Immature natural killer cell (primary cell): ENCODE data around the gene CDH4. TPM values are rescaled to one million over a fixed set of nuclear protein-coding genes. Genes with fewer than 3 reads are reported as not detected.

ENCODE experiments used
- DNase-seq, 3 donors: peaks; one replicate each; pipeline ENCODE4 v3.0.0; 2022; ENCODE audit warnings: mixed read lengths in 1 of 3
- H3K27ac Mint-ChIP-seq, 6 donors: one replicate each; pipeline ENCODE4 v1.8.0; 2020; ENCODE audit warnings: mixed read lengths in 6 of 6, mild to moderate bottlenecking in 5 of 6, inconsistent platforms in 4 of 6, moderate library complexity in 3 of 6
- H3K27me3 Mint-ChIP-seq, 3 donors: one replicate each; pipeline ENCODE4 v1.8.0; 2020 to 2021; ENCODE audit warnings: low read depth in 3 of 3, mild to moderate bottlenecking in 3 of 3, mixed read lengths in 3 of 3, moderate library complexity in 3 of 3, inconsistent platforms in 1 of 3
- H3K36me3 Mint-ChIP-seq, 3 donors: one replicate each; pipeline ENCODE4 v1.8.0; 2020; ENCODE audit warnings: mixed read lengths in 3 of 3, inconsistent platforms in 2 of 3, mild to moderate bottlenecking in 2 of 3
- H3K4me1 Mint-ChIP-seq, 2 donors: one replicate each; pipeline ENCODE4 v1.8.0; 2020; ENCODE audit warnings: inconsistent platforms in 2 of 2, mild to moderate bottlenecking in 2 of 2, mixed read lengths in 2 of 2, moderate library complexity in 1 of 2
- H3K4me3 Mint-ChIP-seq, 5 donors: one replicate each; pipeline ENCODE4 v1.8.0; 2020; ENCODE audit warnings: mild to moderate bottlenecking in 5 of 5, mixed read lengths in 5 of 5, inconsistent platforms in 3 of 5, moderate library complexity in 3 of 5
- H3K9me3 Mint-ChIP-seq, 6 donors: one replicate each; pipeline ENCODE4 v1.8.0; 2020; ENCODE audit warnings: mild to moderate bottlenecking in 6 of 6, mixed read lengths in 6 of 6, inconsistent platforms in 4 of 6, moderate library complexity in 3 of 6
- polyA plus RNA-seq, 3 donors: library from polyadenylated mRNA; unstranded; fragments of 300-500 nt; fragmentation: Illumina TruSeq; gene quantifications; one replicate each; pipeline ENCODE4 v1.2.3, GENCODE V29; 2021

CDH4 gene
- polyA plus RNA-seq, 3 donors from 2014 or later = not detected

- no peaks in the 10 kb centered on the region for H3K4me1 Mint-ChIP-seq
- no peak overlapping the region for H3K4me3 Mint-ChIP-seq
- peaks cover 0 to 10% (median 0%) of the 10 kb centered on the region in 6 donors for H3K9me3 Mint-ChIP-seq
- DNase-seq = no peak
- no peaks in the 10 kb centered on the region for H3K36me3 Mint-ChIP-seq
- no peak overlapping the region for H3K27ac Mint-ChIP-seq
- peaks cover 0 to 2% (median 2%) of the 10 kb centered on the region in 3 donors for H3K27me3 Mint-ChIP-seq
Measured at GRCh38 chr20:61554617-61555016, 302.6 kb downstream of the CDH4 start.

DNA sequence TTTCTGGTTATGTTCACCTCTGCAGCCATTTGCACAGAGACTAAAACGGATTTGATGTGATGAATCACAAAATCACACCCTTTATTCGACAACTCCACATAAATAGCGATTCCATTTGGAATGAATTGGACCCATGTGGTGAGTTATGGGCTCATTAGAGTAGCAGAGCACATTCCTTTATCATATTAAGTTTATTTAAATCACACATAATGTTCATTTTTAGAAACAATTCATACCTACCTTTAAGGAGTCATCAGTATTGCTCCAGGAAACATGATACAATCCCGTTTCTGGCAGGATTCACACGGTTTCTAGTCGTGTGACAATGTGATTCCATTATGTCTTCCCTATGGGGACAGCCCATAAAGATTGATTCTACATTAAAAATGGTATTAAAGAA is 303.5 kb downstream of the CDH4 start:
- Mint-ChIP-seq H3K9me3 (peaks cover 0 to 10% (median 0%) of the 10 kb centered on the region in 6 donors), H3K27ac (no peak overlapping the region), H3K27me3 (peaks cover 0 to 2% (median 2%) of the 10 kb centered on the region in 3 donors), H3K4me3 (no peak overlapping the region), H3K36me3 (no peaks in the 10 kb centered on the region), H3K4me1 (no peaks in the 10 kb centered on the region)
- DNase-seq = no peak

GRCh38 chr20:61556111-61556510 is 304.1 kb downstream of the CDH4 start:
- peaks cover 1 to 2% (median 2%) of the 10 kb centered on the region in 3 donors for H3K27me3 Mint-ChIP-seq
- H3K27ac Mint-ChIP-seq = no peak overlapping the region
- DNase-seq = no peak
- no peak overlapping the region for H3K4me3 Mint-ChIP-seq
- no peaks in the 10 kb centered on the region for H3K4me1 Mint-ChIP-seq
- peaks cover 0 to 10% (median 0%) of the 10 kb centered on the region in 6 donors for H3K9me3 Mint-ChIP-seq
- H3K36me3 Mint-ChIP-seq = no peaks in the 10 kb centered on the region

DNA sequence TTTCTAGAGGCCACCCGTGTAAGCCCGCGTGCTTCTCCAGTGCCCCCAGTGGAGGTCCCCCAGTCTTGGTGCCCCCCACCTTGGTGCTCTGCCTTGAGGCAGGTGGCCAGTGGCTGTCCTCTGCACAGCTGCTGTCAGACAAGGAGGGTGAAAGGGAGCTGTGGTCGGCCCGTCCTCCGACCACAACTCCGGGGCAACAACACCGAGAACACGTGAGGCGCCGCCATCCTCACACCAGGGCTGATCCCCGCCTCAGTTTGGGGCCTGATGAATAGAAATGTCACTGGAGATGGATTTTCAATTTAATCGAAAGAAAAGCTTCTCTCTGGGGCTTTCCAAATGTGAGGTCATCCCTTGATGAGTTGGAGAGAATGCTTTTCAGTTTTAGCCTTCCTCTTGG is 304.6 kb downstream of the CDH4 start:
- Mint-ChIP-seq H3K4me1 (no peaks in the 10 kb centered on the region), H3K4me3 (no peak overlapping the region), H3K9me3 (peaks cover 0 to 6% (median 0%) of the 10 kb centered on the region in 6 donors), H3K27ac (no peak overlapping the region), H3K36me3 (no peaks in the 10 kb centered on the region), H3K27me3 (peaks cover 2 to 4% (median 2%) of the 10 kb centered on the region in 3 donors)
- DNase-seq = no peak

- Mint-ChIP-seq H3K4me3 (no peak overlapping the region), H3K9me3 (peaks cover 0 to 6% (median 0%) of the 10 kb centered on the region in 6 donors), H3K27ac (no peak overlapping the region), H3K36me3 (no peaks in the 10 kb centered on the region), H3K27me3 (peaks cover 2 to 4% (median 2%) of the 10 kb centered on the region in 3 donors), H3K4me1 (no peaks in the 10 kb centered on the region)
- no peak for DNase-seq
Measured at GRCh38 chr20:61557621-61558020, 305.6 kb downstream of the CDH4 start.

- Mint-ChIP-seq H3K4me1 (no peaks in the 10 kb centered on the region), H3K4me3 (no peak overlapping the region), H3K9me3 (peaks cover 0 to 6% (median 0%) of the 10 kb centered on the region in 6 donors), H3K27me3 (peaks cover 2 to 4% (median 2%) of the 10 kb centered on the region in 3 donors), H3K27ac (no peak overlapping the region), H3K36me3 (no peaks in the 10 kb centered on the region)
- DNase-seq = no peak
Measured at GRCh38 chr20:61558726-61559125, 306.7 kb downstream of the CDH4 start.

- H3K9me3 Mint-ChIP-seq = peaks cover 0 to 8% (median 1%) of the 10 kb centered on the region in 6 donors
- DNase-seq = no peak
- no peaks in the 10 kb centered on the region for H3K36me3 Mint-ChIP-seq
- no peak overlapping the region for H3K27ac Mint-ChIP-seq
- H3K27me3 Mint-ChIP-seq = peaks cover 2 to 4% (median 2%) of the 10 kb centered on the region in 3 donors
- no peak overlapping the region for H3K4me3 Mint-ChIP-seq
- no peaks in the 10 kb centered on the region for H3K4me1 Mint-ChIP-seq
Measured at GRCh38 chr20:61559706-61560315, 307.8 kb downstream of the CDH4 start.

DNA sequence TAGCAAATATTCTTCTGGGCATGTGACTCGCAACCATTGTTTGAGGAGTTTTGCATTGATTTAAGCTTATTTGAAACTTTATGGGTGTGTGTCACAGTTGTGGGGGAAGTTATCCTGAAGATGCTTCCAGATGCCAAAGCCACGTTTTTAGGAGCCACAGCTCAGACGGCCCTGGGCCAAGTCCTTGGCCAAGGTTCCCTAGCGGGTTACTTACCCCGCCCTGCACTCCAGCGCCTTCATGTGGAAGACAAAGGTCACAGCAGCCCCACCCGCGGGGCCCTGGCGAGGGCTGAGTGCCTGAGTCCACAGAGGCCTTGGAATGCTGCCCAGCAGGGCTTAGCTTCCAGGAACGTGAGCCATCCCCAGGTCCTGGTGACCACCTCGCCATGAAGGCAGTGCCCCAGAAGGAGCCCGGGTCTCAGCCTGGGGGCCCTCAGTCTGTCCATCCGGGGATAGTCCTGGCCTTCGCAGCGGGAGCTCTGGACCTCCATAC is 308.3 kb downstream of the CDH4 start:
- H3K9me3 Mint-ChIP-seq = peaks cover 0 to 8% (median 1%) of the 10 kb centered on the region in 6 donors
- no peak overlapping the region for H3K27ac Mint-ChIP-seq
- no peak for DNase-seq
- H3K36me3 Mint-ChIP-seq = no peaks in the 10 kb centered on the region
- no peak overlapping the region for H3K4me3 Mint-ChIP-seq
- no peaks in the 10 kb centered on the region for H3K4me1 Mint-ChIP-seq
- peaks cover 2 to 4% (median 2%) of the 10 kb centered on the region in 3 donors for H3K27me3 Mint-ChIP-seq

- Mint-ChIP-seq H3K4me3 (no peak overlapping the region), H3K36me3 (no peaks in the 10 kb centered on the region), H3K4me1 (no peaks in the 10 kb centered on the region), H3K27ac (no peak overlapping the region), H3K27me3 (peaks cover 0 to 4% (median 2%) of the 10 kb centered on the region in 3 donors), H3K9me3 (peaks cover 0 to 5% (median 1%) of the 10 kb centered on the region in 6 donors)
- DNase-seq = no peak
Measured at GRCh38 chr20:61561111-61561830, 309.2 kb downstream of the CDH4 start.

- no peak overlapping the region for H3K27ac Mint-ChIP-seq
Measured at GRCh38 chr20:61562491-61562890, 310.4 kb downstream of the CDH4 start.

DNA sequence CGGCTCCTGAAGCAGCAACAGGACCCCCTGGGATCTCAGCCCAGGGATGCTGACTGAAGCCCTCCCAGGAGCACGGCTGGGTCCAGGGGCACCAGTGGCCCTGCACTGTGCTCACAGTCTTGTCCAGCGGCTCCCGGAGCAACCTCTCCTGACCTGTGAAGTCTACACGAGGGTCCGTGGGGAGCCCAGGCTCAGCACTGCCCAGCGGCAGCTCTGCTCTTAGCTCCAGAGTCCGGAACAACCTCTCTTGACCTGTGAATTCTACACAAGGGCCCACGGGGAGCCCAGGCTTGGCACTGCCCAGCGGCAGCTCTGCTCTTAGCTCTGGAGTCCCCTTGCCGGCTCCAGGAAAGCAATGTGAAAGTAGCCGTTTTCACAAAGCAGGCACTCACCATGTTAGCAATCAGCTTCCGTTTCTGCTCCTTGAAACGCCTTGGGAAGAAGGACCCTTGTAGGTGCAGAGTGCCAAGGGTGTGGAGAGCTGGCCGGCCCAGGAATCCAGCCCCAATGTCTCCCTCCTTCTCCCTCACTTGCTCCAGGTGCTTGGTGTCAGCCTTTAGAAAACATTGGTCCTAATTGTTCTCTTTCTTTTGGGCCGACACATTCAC is 310.9 kb downstream of the CDH4 start:
- H3K4me1 Mint-ChIP-seq = no peaks in the 10 kb centered on the region
- no peak for DNase-seq
- H3K27me3 Mint-ChIP-seq = peaks cover 0 to 4% (median 0%) of the 10 kb centered on the region in 3 donors
- H3K27ac Mint-ChIP-seq = no peak overlapping the region
- no peak overlapping the region for H3K4me3 Mint-ChIP-seq
- no peaks in the 10 kb centered on the region for H3K36me3 Mint-ChIP-seq
- peaks cover 0 to 5% (median 1%) of the 10 kb centered on the region in 6 donors for H3K9me3 Mint-ChIP-seq

More at GRCh38 chr20:61562491-61562890, 310.4 kb downstream of the CDH4 start:
- Mint-ChIP-seq H3K4me3 (no peak overlapping the region), H3K9me3 (peaks cover 0 to 5% (median 1%) of the 10 kb centered on the region in 6 donors), H3K27me3 (peaks cover 0 to 4% (median 0%) of the 10 kb centered on the region in 3 donors), H3K36me3 (no peaks in the 10 kb centered on the region), H3K4me1 (no peaks in the 10 kb centered on the region)
- DNase-seq = no peak

DNA sequence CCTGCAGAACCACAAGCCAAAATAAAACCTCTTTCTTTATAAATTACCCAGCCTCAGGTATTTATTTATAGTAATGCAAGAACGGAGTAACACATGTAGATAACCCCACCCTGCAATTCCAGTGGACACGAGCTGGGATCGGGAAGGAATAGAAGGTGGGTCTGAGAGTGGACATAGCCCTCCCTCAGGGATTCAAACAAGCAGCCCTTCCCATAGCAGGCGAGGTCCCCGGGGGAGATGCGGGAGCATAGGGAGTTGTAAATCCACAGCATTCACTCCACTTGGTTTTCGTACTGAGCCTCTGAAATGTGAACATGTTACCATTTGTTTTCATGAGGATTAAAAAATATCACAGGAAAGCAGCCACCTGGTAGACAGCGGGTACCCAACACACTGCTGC is 312.6 kb downstream of the CDH4 start:
- no peaks in the 10 kb centered on the region for H3K36me3 Mint-ChIP-seq

GRCh38 chr20:61565791-61566190 is 313.7 kb downstream of the CDH4 start:
- DNase-seq = no peak
- Mint-ChIP-seq H3K27me3 (peaks cover 0 to 4% (median 2%) of the 10 kb centered on the region in 3 donors), H3K4me1 (no peaks in the 10 kb centered on the region), H3K27ac (no peak overlapping the region), H3K9me3 (peaks cover 0 to 4% (median under 1%) of the 10 kb centered on the region in 6 donors), H3K36me3 (no peaks in the 10 kb centered on the region), H3K4me3 (no peak overlapping the region)

More for the DNA sequence above, 312.6 kb downstream of the CDH4 start:
- Mint-ChIP-seq H3K27ac (no peak overlapping the region), H3K4me3 (no peak overlapping the region), H3K27me3 (peaks cover 0 to 4% (median 0%) of the 10 kb centered on the region in 3 donors), H3K4me1 (no peaks in the 10 kb centered on the region), H3K9me3 (peaks cover 0 to 3% (median under 1%) of the 10 kb centered on the region in 6 donors)
- no peak for DNase-seq

- no peak for DNase-seq
- Mint-ChIP-seq H3K4me3 (no peak overlapping the region), H3K27me3 (peaks cover 0 to 2% (median 0%) of the 10 kb centered on the region in 3 donors), H3K4me1 (no peaks in the 10 kb centered on the region), H3K27ac (no peak overlapping the region), H3K9me3 (peaks cover 0 to 4% (median under 1%) of the 10 kb centered on the region in 6 donors), H3K36me3 (no peaks in the 10 kb centered on the region)
Measured at GRCh38 chr20:61566691-61567090, 314.6 kb downstream of the CDH4 start.
